Endometrial microvascular endothelial cells (primary cell): Measurements from ENCODE around the gene HYPK. TPM values are rescaled to one million over a fixed set of nuclear protein-coding genes. Genes with fewer than 3 reads are reported as not detected.
"Not testable (repeated sequence)": the region's sequence is repeated elsewhere in the genome, so short reads cannot be mapped to it uniquely, and the experiment has no call there.

Experiments
- in situ Hi-C: cut with HindIII; loops from 2 replicates; pipeline ENCODE4 v1.10.0; 2017; ENCODE audit warnings: low sequenced_read_pairs, low pct_unique_long_range_greater_than_20kb; ENCODE audit errors: inconsistent ontology term
- total RNA-seq: library from RNA; depleted of rRNA; stranded (reverse); fragments of >200 nt; gene quantifications from one replicate; pipeline ENCODE4 v1.2.3, GENCODE V29; 2015; ENCODE audit errors: inconsistent ontology term

Gene HYPK
- total RNA-seq, 1 donor from 2014 or later, result 16.1 TPM

DNA sequence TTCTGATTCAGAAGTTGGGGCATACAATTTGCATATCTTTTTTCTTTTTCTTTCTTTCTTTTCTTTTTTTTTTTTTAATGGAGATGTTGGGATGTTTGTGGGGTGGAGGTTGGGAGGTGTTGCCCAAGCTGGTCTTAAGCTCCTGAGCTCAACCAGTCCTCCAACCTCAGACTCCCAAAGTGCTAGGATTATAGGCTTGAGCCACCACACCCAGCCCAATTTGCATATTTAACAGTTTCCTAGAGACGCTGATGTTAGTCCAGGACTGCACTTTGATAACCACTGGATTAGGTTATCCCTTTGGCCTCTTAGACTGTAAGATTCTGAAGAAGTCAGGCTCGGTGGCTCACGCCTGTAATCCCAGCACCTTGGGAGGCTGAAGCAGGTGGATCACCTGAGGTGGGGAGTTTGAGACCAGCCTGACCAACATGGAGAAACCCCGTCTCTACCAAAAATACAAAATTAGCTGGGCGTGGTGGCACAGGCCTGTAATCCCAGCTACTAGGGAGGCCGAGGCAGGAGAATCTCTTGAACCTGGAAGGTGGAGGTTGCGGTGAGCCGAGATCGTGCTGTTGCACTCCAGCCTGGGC is 29.6 kb downstream of the HYPK start:
- in situ Hi-C loops, result not testable (repeated sequence)

DNA sequence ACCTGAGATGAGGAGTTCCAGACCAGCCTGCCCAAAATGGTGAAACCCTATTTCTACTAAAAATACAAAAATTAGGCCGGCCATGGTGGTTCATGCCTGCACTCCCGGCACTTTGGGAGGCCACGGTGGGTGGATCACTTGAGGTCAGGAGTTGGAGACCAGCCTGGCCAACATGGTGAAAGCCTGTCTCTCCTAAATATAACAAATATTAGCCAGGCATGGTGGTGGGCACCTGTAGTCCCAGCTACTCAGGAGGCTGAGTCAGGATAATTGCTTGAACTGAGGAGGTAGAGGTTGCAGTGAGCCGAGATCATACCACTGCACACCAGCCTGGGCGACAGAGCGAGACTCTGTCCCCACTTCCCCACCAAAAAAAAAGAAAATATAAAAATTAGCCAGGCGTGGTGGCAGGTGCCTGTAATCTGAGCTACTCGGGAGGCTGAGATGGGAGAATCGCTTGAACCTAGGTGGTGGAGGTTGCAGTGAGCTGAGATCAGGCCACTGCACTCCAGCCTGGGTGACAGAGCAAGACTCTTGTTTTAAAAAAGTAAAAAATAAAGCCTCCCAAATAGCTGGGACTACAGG is 30.4 kb downstream of the HYPK start:
- in situ Hi-C loops, result not testable (repeated sequence)

DNA sequence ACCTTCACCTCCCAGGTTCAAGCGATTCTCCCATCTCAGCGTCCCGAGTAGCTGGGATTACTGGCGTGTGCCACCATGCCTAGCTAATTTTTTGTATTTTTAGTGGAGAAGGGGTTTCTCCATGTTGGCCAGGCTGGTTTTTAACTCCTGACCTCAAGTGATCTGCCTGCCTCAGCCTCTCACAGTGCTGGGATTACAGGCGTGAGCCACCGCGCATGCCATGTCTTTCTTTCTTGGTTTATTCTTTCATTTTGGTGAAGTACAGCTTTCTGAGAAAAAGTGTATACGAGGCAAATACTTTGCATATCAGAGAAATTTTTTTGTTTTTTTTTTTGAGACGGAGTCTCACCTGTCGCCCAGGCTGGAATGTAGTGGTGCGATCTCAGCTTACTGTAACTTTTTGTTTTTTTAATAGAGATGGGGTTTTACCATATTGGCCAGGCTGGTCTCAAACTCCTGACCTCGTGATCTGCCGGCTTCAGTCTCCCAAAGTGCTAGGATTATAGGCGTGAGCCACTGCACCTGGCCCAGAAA is 31.2 kb downstream of the HYPK start:
- in situ Hi-C loops, result not testable (repeated sequence)

DNA sequence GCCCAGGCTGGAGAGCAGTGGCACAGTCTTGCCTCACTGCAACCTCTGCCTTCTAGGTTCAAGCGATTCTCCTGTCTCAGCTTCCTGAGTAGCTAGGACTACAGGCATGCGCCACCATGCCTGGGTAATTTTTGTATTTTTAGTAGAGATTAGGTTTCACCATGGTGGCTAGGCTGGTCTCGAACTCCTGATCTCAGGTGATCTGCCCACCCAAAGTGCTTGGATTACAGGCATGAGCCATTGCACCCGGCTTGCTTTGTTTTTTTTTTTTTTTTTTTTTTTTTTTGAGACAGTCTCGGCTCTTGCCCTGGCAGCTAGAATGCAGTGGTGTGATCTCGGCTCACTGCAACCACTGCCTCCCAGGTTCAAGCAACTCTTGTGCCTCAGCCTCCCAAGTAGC is 32.1 kb downstream of the HYPK start:
- in situ Hi-C loops, result not testable (repeated sequence)

DNA sequence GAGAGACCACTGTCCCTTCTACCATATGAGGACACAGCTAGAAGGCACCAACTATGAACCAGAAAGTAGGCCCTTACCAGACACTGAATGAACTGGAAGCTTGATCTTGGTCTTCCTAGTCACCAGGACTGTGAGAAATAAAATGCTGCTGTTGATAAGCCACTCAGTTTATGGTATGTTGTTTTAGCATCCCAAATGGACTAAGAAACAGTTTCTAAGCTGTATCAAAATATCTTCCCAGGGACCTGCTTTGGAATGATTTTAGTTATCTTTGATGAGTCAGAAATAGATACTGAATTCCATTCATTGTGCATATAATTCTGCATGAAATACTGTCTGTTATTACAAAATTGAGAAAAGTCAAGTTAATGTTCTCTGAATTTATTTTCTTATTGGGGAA is 45.0 kb downstream of the HYPK start:
- in situ Hi-C loops, result no loop called here

DNA sequence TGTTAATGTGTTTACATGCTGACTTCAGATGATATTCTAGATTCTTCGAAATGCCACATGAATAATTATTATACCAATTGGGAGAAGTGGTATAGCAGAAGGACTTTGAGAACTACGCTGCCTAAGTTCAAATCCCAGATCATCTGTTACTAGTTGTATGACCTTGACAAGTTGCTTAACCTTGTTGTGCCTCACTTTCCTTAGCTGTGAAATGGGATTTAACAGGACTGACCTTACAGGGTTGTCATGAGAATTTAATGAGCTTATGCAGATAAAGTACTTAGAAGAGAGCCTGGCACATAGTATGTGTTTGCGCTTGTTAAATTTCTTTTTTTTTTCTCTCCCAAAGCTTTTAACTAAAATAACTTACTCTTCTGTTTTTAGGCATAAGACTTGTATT is 50.9 kb downstream of the HYPK start:
- in situ Hi-C loops, result no loop called here

DNA sequence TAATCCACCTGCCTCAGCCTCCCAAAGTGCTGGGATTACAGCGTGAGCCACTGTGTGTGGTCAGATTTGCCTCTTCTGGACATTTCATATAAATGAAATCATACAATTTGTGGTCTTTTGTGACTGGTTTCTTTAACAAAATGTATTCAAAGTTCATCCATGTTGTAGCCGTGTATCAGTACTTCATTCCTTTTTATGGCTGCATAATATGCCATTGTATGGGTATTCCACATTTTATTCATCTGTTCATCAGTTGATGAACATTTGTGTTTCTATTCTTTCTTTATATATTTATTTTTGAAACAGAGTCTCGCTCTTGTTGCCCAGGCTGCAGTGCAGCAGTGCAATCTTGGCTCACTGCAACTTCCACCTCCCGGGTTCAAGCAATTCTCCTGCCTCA is 52.2 kb downstream of the HYPK start:
- in situ Hi-C loops, result no loop called here

Other genes with a start within 250 kb of the HYPK start
- 30.3 TPM for gene PPIP5K1, start 210.4 kb upstream of the HYPK start, total RNA-seq
- not detected for gene CKMT1B, start 206.6 kb upstream of the HYPK start, total RNA-seq
- not detected for gene STRC, start 181.8 kb upstream of the HYPK start, total RNA-seq
- gene CATSPER2, start 151.8 kb upstream of the HYPK start, total RNA-seq, result not detected
- gene CKMT1A, start 106.7 kb upstream of the HYPK start, total RNA-seq, result not detected
- gene PDIA3, start 54.2 kb upstream of the HYPK start, total RNA-seq, result 340 TPM
- gene ELL3, start 23.6 kb upstream of the HYPK start, total RNA-seq, result 1.3 TPM
- 424 TPM for gene SERF2, start 8.3 kb upstream of the HYPK start, total RNA-seq
- not detected for gene SERINC4, start 379 bp upstream of the HYPK start, total RNA-seq
- 17.7 TPM for gene MFAP1, start 24.1 kb downstream of the HYPK start, total RNA-seq
- gene WDR76, start 26.4 kb downstream of the HYPK start, total RNA-seq, result 20.0 TPM